K562 (cell line): ENCODE data around the gene CXCR6.

ENCODE experiments used
- ATF2 ChIP-seq: sonication (generic); formaldehyde crosslinking; IDR thresholded peaks from 2 replicates; pipeline ENCODE4 v1.8.1; 2022; ENCODE audit warnings: missing genetic modification reagents
- GABPA ChIP-seq: fragments of 200-800 bp; sonication (Bioruptor generic); conservative IDR thresholded peaks from 2 replicates; pipeline ENCODE4 v1.6.1; 2016; ENCODE audit warnings: low read depth, missing genetic modification characterization, missing compliant biosample characterization
- MAX ChIP-seq: sonication (generic); formaldehyde crosslinking; IDR thresholded peaks from 2 replicates; pipeline ENCODE4 v1.9.0; 2022; ENCODE audit warnings: mild to moderate bottlenecking, missing genetic modification reagents
- RAD21 ChIP-seq, 2 experiments: fragments of 250-450 bp in 1 of 2; fragments of 450-650 bp in 1 of 2; sonication (Bioruptor Pico) in 1 of 2; formaldehyde crosslinking in 1 of 2; IDR thresholded peaks in 1 of 2; conservative IDR thresholded peaks in 1 of 2; 2 replicates each; pipeline versions ENCODE4 v1.4.0 to v1.8.0; 2020 to 2022; ENCODE audit warnings: mild to moderate bottlenecking in 2 of 2, moderate library complexity in 1 of 2
- SPI1 ChIP-seq: IDR thresholded peaks from 2 replicates; pipeline ENCODE4 v1.6.1; 2011; ENCODE audit warnings: low read depth, low read length, control low read depth, borderline replicate concordance

- no peak for TF ChIP-seq MAX (CRISPR knock-in tag)
- TF ChIP-seq RAD21 (CRISPR knock-in tag; conservative IDR thresholded peaks at IDR 0.05 in 1 of 2, IDR thresholded peaks at IDR 0.05 in 1 of 2): no peak
- no peak for TF ChIP-seq SPI1
- no peak for TF ChIP-seq GABPA (tag)
- TF ChIP-seq ATF2 (CRISPR knock-in tag): no peak
These were observed 27.6 kb upstream of the CXCR6 start for GRCh38 chr3:45915518-45916231.
